A673 (cell line): Measurements from ENCODE around the gene CD244. TPM values are rescaled to one million over a fixed set of nuclear protein-coding genes. Genes with fewer than 3 reads are reported as not detected.

ENCODE experiments used
- BruUV-seq: library from RNA; stranded (reverse); fragments of 400-500 nt; replicated peaks from 2 replicates; lab custom pipeline; 2021; lab: Mats Ljungman, UMichigan
- CTCF ChIA-PET: fragments of 300-600 bp; sonication (Branson Sonifier 250); formaldehyde crosslinking; loops from one replicate; lab custom pipeline; 2022; ENCODE audit warnings: antibody characterized with exemption; lab: Charles Lee
- POLR2A ChIA-PET: fragments of 300-600 bp; sonication (Branson Sonifier 250); formaldehyde crosslinking; loops from one replicate; lab custom pipeline; 2022; ENCODE audit warnings: antibody characterized with exemption; ENCODE audit not compliant: low non-redundant PET; lab: Charles Lee
- DNase-seq: peaks from one replicate; pipeline ENCODE4 v3.0.0-alpha.2; 2015; ENCODE audit warnings: low spot score
- H3K27ac ChIP-seq: fragments of 200-600 bp; sonication (generic); 2 replicates; pipeline ENCODE4 v1.5.1; 2016; ENCODE audit warnings: mixed run types, low read depth, mild to moderate bottlenecking, mixed read lengths, antibody characterized with exemption, low read length; ENCODE audit not compliant: poor library complexity, severe bottlenecking
- H3K27me3 ChIP-seq: fragments of 200-600 bp; sonication (generic); replicated peaks from 2 replicates; pipeline ENCODE4 v1.6.1; 2017; ENCODE audit warnings: mixed run types, low read depth, mild to moderate bottlenecking, mixed read lengths, antibody characterized with exemption, low read length; ENCODE audit not compliant: insufficient read depth, poor library complexity
- H3K36me3 ChIP-seq: fragments of 200-600 bp; sonication (generic); 2 replicates; pipeline ENCODE4 v1.6.1; 2016; ENCODE audit warnings: mixed run types, mild to moderate bottlenecking, mixed read lengths, antibody characterized with exemption, low read length; ENCODE audit not compliant: insufficient read depth, poor library complexity, severe bottlenecking
- H3K4me1 ChIP-seq: fragments of 200-600 bp; sonication (generic); 2 replicates; pipeline ENCODE4 v1.6.1; 2017; ENCODE audit warnings: mixed run types, mild to moderate bottlenecking, mixed read lengths, antibody characterized with exemption, low read length; ENCODE audit not compliant: insufficient read depth, poor library complexity, severe bottlenecking
- H3K4me3 ChIP-seq: fragments of 200-600 bp; sonication (generic); 2 replicates; pipeline ENCODE4 v1.5.1; 2016; ENCODE audit warnings: low read depth, mixed run types, mild to moderate bottlenecking, mixed read lengths, low read length; ENCODE audit not compliant: poor library complexity, severe bottlenecking
- H3K9me3 ChIP-seq: fragments of 200-600 bp; sonication (generic); 2 replicates; pipeline ENCODE4 v1.6.1; 2016; ENCODE audit warnings: mixed run types, low read depth, mild to moderate bottlenecking, mixed read lengths, antibody characterized with exemption, low read length; ENCODE audit not compliant: poor library complexity, severe bottlenecking
- CTCF ChIP-seq: fragments of 300-800, 200-600 bp; sonication (generic); conservative IDR thresholded peaks from 2 replicates; pipeline ENCODE4 v1.5.1; 2017; ENCODE audit warnings: low read depth, mild to moderate bottlenecking, antibody characterized with exemption, low read length, moderate library complexity, mixed read lengths
- EZH2 ChIP-seq: fragments of 200-600 bp; sonication (generic); IDR thresholded peaks from 2 replicates; pipeline ENCODE4 v1.6.1; 2017; ENCODE audit warnings: borderline replicate concordance, low read depth, mild to moderate bottlenecking, mixed read lengths, antibody characterized with exemption, low read length; ENCODE audit not compliant: poor library complexity, severe bottlenecking
- intact Hi-C: fragments of 100-400 bp; cut with micrococcal nuclease; formaldehyde crosslinking; loops from one replicate; pipeline ENCODE4 v1.10.0; 2022; ENCODE audit not compliant: unreplicated experiment
- total RNA-seq: library from RNA; stranded (reverse); gene quantifications from 2 replicates; pipeline ENCODE4 v1.2.3, GENCODE V29; 2021

CD244 gene
- total RNA-seq, 1 experiment from 2014 or later: not detected

GRCh38 chr1:160866001-160866694, 3.5 kb upstream of the CD244 start:
- POLR2A ChIA-PET: no interaction called here
- BruUV-seq: no TSS peak
- H3K4me3 ChIP-seq: no peak overlapping the region
- no peaks in the 10 kb centered on the region for H3K4me1 ChIP-seq
- H3K27ac ChIP-seq: no peak overlapping the region
- no peak for DNase-seq
- peaks cover 14% of the 10 kb centered on the region for H3K27me3 ChIP-seq
- no peak for TF ChIP-seq EZH2
- no peak for TF ChIP-seq CTCF
- CTCF ChIA-PET: no interaction called here
- intact Hi-C loops: no loop called here
- no peaks in the 10 kb centered on the region for H3K36me3 ChIP-seq
- no peaks in the 10 kb centered on the region for H3K9me3 ChIP-seq

- no TSS peak for BruUV-seq
- ChIA-PET POLR2A (interaction anchor here (0.7 kb wide), 1 partner anchor 555 kb away, joined by 6 read pairs; no protein-coding TSS in a partner anchor), CTCF (no interaction called here)
- no peaks in the 10 kb centered on the region for H3K9me3 ChIP-seq
- no peak overlapping the region for H3K4me3 ChIP-seq
- TF ChIP-seq EZH2: no peak
- TF ChIP-seq CTCF: no peak
- peaks cover 20% of the 10 kb centered on the region for H3K27me3 ChIP-seq
- no peak overlapping the region for H3K27ac ChIP-seq
- intact Hi-C loops: no loop called here
- no peaks in the 10 kb centered on the region for H3K36me3 ChIP-seq
- no peak for DNase-seq
- H3K4me1 ChIP-seq: no peaks in the 10 kb centered on the region
Observed at GRCh38 chr1:160865337-160865736, 2.6 kb upstream of the CD244 start.

- no peak overlapping the region for H3K27ac ChIP-seq
- BruUV-seq: no TSS peak
- H3K9me3 ChIP-seq: no peaks in the 10 kb centered on the region
- CTCF ChIA-PET: no interaction called here
- POLR2A ChIA-PET: no interaction called here
- H3K4me3 ChIP-seq: no peak overlapping the region
- H3K4me1 ChIP-seq: no peaks in the 10 kb centered on the region
- no peak for DNase-seq
- peaks cover 22% of the 10 kb centered on the region for H3K27me3 ChIP-seq
- TF ChIP-seq EZH2 (no peak), CTCF (no peak)
- intact Hi-C loops: no loop called here
- no peaks in the 10 kb centered on the region for H3K36me3 ChIP-seq
Observed at GRCh38 chr1:160864173-160864572, 1.5 kb upstream of the CD244 start.
